Activated CD4-positive, alpha-beta memory T cell treated with anti-CD3 and anti-CD28 coated beads, Interleukin-2, amount 10 ng/mL, durations not matched to agents 7 days and 5 days (primary cell): Measurements from ENCODE around the gene CKAP2. TPM values are rescaled to one million over a fixed set of nuclear protein-coding genes. Genes with fewer than 3 reads are reported as not detected.

Experiments used
- CTCF ChIA-PET: fragments of 350-600 bp; sonication (Branson Sonifier 250); formaldehyde crosslinking; loops from one replicate; lab custom pipeline; 2021; ENCODE audit warnings: antibody characterized with exemption, inconsistent platforms; lab: Charles Lee
- POLR2A ChIA-PET: fragments of 350-600 bp; sonication (Branson Sonifier 250); formaldehyde crosslinking; loops from one replicate; lab custom pipeline; 2021; ENCODE audit warnings: antibody characterized with exemption; lab: Charles Lee
- DNase-seq: peaks from one replicate; pipeline ENCODE4 v3.0.0-alpha.2; 2020
- H3K27ac Mint-ChIP-seq: one replicate; pipeline ENCODE4 v1.8.0; 2021; ENCODE audit warnings: mild to moderate bottlenecking, mixed read lengths
- H3K27me3 Mint-ChIP-seq: one replicate; pipeline ENCODE4 v1.8.0; 2021; ENCODE audit warnings: mixed read lengths
- H3K36me3 Mint-ChIP-seq: one replicate; pipeline ENCODE4 v1.8.0; 2021; ENCODE audit warnings: low read depth, mixed read lengths
- H3K4me1 Mint-ChIP-seq: one replicate; pipeline ENCODE4 v1.8.0; 2021; ENCODE audit warnings: mixed read lengths
- H3K4me3 Mint-ChIP-seq: one replicate; pipeline ENCODE4 v1.8.0; 2021; ENCODE audit warnings: mild to moderate bottlenecking, mixed read lengths
- H3K9me3 Mint-ChIP-seq: one replicate; pipeline ENCODE4 v1.8.0; 2021; ENCODE audit warnings: mixed read lengths
- total RNA-seq, 2 experiments: library from RNA; stranded (reverse); gene quantifications; one replicate each; pipeline ENCODE4 v1.2.3, GENCODE V29; 2021

CKAP2 gene
- total RNA-seq, 2 experiments from 2014 or later = 81.8 to 83.7 TPM

- Mint-ChIP-seq H3K27me3 (no peaks in the 10 kb centered on the region), H3K4me3 (no peak overlapping the region), H3K9me3 (no peaks in the 10 kb centered on the region), H3K4me1 (no peaks in the 10 kb centered on the region), H3K27ac (no peak overlapping the region), H3K36me3 (peaks cover 49% of the 10 kb centered on the region)
- ChIA-PET POLR2A (no interaction called here), CTCF (interaction anchor here (0.8 kb wide), 1 partner anchor 22 kb away, joined by 3 read pairs; the partner anchor contains the start of gene VPS36)
- DNase-seq = no peak
Observed at GRCh38 chr13:52428295-52428694, 27.0 kb upstream of the CKAP2 start.

GRCh38 chr13:52432456-52432855 is 22.8 kb upstream of the CKAP2 start:
- Mint-ChIP-seq H3K4me1 (peaks cover 5% of the 10 kb centered on the region), H3K4me3 (no peak overlapping the region), H3K36me3 (peaks cover 56% of the 10 kb centered on the region), H3K9me3 (no peaks in the 10 kb centered on the region), H3K27ac (no peak overlapping the region), H3K27me3 (no peaks in the 10 kb centered on the region)
- ChIA-PET CTCF (no interaction called here), POLR2A (no interaction called here)
- DNase-seq = no peak

GRCh38 chr13:52446265-52446664 is 9.0 kb upstream of the CKAP2 start:
- no peaks in the 10 kb centered on the region for H3K27me3 Mint-ChIP-seq
- H3K9me3 Mint-ChIP-seq = no peaks in the 10 kb centered on the region
- peaks cover 21% of the 10 kb centered on the region for H3K36me3 Mint-ChIP-seq
- no peak for DNase-seq
- ChIA-PET POLR2A (no interaction called here), CTCF (no interaction called here)
- no peak overlapping the region for H3K27ac Mint-ChIP-seq
- no peak overlapping the region for H3K4me3 Mint-ChIP-seq
- peaks cover 25% of the 10 kb centered on the region for H3K4me1 Mint-ChIP-seq

- Mint-ChIP-seq H3K27me3 (no peaks in the 10 kb centered on the region), H3K4me3 (no peak overlapping the region), H3K27ac (no peak overlapping the region), H3K36me3 (peaks cover 17% of the 10 kb centered on the region), H3K9me3 (no peaks in the 10 kb centered on the region), H3K4me1 (peaks cover 25% of the 10 kb centered on the region)
- no peak for DNase-seq
- POLR2A ChIA-PET = interaction anchor here (1.3 to 2.1 kb wide), 3 partner anchors 14 to 206 kb away, joined by 3 to 7 read pairs (median 6); partner anchors contain the start of gene SUGT1
- CTCF ChIA-PET = interaction anchor here (0.7 kb wide), 1 partner anchor 218 kb away, joined by 3 read pairs; no protein-coding TSS in a partner anchor
Observed at GRCh38 chr13:52447354-52447753, 7.9 kb upstream of the CKAP2 start.

- no peak for DNase-seq
- peaks cover 25% of the 10 kb centered on the region for H3K4me1 Mint-ChIP-seq
- POLR2A ChIA-PET = interaction anchor here (1.3 to 2.1 kb wide), 3 partner anchors 14 to 205 kb away, joined by 3 to 7 read pairs (median 6); partner anchors contain the start of gene SUGT1
- H3K4me3 Mint-ChIP-seq = no peak overlapping the region
- H3K27ac Mint-ChIP-seq = no peak overlapping the region
- H3K27me3 Mint-ChIP-seq = no peaks in the 10 kb centered on the region
- no peaks in the 10 kb centered on the region for H3K9me3 Mint-ChIP-seq
- CTCF ChIA-PET = interaction anchor here (0.7 to 3.2 kb wide), 5 partner anchors 10 to 218 kb away, joined by 3 to 14 read pairs (median 5); no protein-coding TSS in a partner anchor
- peaks cover 12% of the 10 kb centered on the region for H3K36me3 Mint-ChIP-seq
Observed at GRCh38 chr13:52447815-52448552, 7.3 kb upstream of the CKAP2 start.

- Mint-ChIP-seq H3K9me3 (no peaks in the 10 kb centered on the region), H3K27ac (peak overlapping the region; percentile 83), H3K4me1 (peaks cover 40% of the 10 kb centered on the region), H3K36me3 (peaks cover 14% of the 10 kb centered on the region), H3K4me3 (peak overlapping the region; percentile 84), H3K27me3 (no peaks in the 10 kb centered on the region)
- DNase-seq = no peak
- ChIA-PET POLR2A (interaction anchor here (1.1 to 2.3 kb wide), 7 partner anchors 13 to 320 kb away, joined by 3 to 23 read pairs (median 7); partner anchors contain the start of genes NEK5 and SUGT1), CTCF (interaction anchor here (0.6 to 3.2 kb wide), 23 partner anchors 8 to 634 kb away, joined by 3 to 20 read pairs (median 6); partner anchors contain the start of genes NEK3, NEK5 and SUGT1)
Observed at GRCh38 chr13:52449331-52450011, 5.8 kb upstream of the CKAP2 start.

GRCh38 chr13:52450012-52450792 is 5.1 kb upstream of the CKAP2 start, which contains the start of gene VPS36:
TSS of gene VPS36 (minus strand) at chr13:52450634. CDS start at chr13:52450594, 40 bp downstream.
- Mint-ChIP-seq H3K36me3 (peaks cover 17% of the 10 kb centered on the region), H3K4me1 (peaks cover 43% of the 10 kb centered on the region), H3K4me3 (peak within 1 kb of the TSS; percentile 84), H3K27ac (peak within 1 kb of the TSS; percentile 83), H3K9me3 (no peaks in the 10 kb centered on the region), H3K27me3 (no peaks in the 10 kb centered on the region)
- ChIA-PET CTCF (interaction anchor here (0.5 to 3.2 kb wide), 45 partner anchors 9 to 1557 kb away, joined by 3 to 20 read pairs (median 5); partner anchors contain the start of genes NEK3, NEK5 and SUGT1), POLR2A (interaction anchor here (0.8 to 2.3 kb wide), 11 partner anchors 8 to 321 kb away, joined by 3 to 23 read pairs (median 5); partner anchors contain the start of genes NEK3, NEK5 and SUGT1)
- DNase-seq = peak; percentile 95

- no peaks in the 10 kb centered on the region for H3K27me3 Mint-ChIP-seq
- H3K27ac Mint-ChIP-seq = peak overlapping the region; percentile 8
- H3K4me1 Mint-ChIP-seq = peaks cover 44% of the 10 kb centered on the region
- peak overlapping the region; percentile 84 for H3K4me3 Mint-ChIP-seq
- CTCF ChIA-PET = interaction anchor here (0.5 to 3.2 kb wide), 41 partner anchors 9 to 1558 kb away, joined by 3 to 20 read pairs (median 4); partner anchors contain the start of genes NEK3 and SUGT1
- H3K36me3 Mint-ChIP-seq = peaks cover 20% of the 10 kb centered on the region
- POLR2A ChIA-PET = interaction anchor here (0.8 to 2.3 kb wide), 10 partner anchors 9 to 291 kb away, joined by 3 to 23 read pairs (median 6); partner anchors contain the start of genes NEK3 and SUGT1
- DNase-seq = no peak
- no peaks in the 10 kb centered on the region for H3K9me3 Mint-ChIP-seq
Observed at GRCh38 chr13:52450793-52451116, 4.5 kb upstream of the CKAP2 start.

- Mint-ChIP-seq H3K4me3 (peak overlapping the region; percentile 84), H3K27ac (peak overlapping the region; percentile 8), H3K27me3 (no peaks in the 10 kb centered on the region), H3K4me1 (peaks cover 47% of the 10 kb centered on the region), H3K36me3 (peaks cover 22% of the 10 kb centered on the region), H3K9me3 (no peaks in the 10 kb centered on the region)
- no peak for DNase-seq
- ChIA-PET CTCF (interaction anchor here (0.5 to 3.2 kb wide), 40 partner anchors 9 to 997 kb away, joined by 3 to 20 read pairs (median 4); partner anchors contain the start of genes NEK3 and SUGT1), POLR2A (interaction anchor here (0.8 to 2.3 kb wide), 10 partner anchors 9 to 292 kb away, joined by 3 to 23 read pairs (median 6); partner anchors contain the start of genes NEK3 and SUGT1)
Observed at GRCh38 chr13:52451135-52451804, 4.0 kb upstream of the CKAP2 start.

- CTCF ChIA-PET = interaction anchor here (0.8 kb wide), 1 partner anchor 261 kb away, joined by 3 read pairs; no protein-coding TSS in a partner anchor
- Mint-ChIP-seq H3K27ac (no peak overlapping the region), H3K4me3 (no peak overlapping the region), H3K27me3 (no peaks in the 10 kb centered on the region), H3K9me3 (no peaks in the 10 kb centered on the region), H3K36me3 (peaks cover 31% of the 10 kb centered on the region), H3K4me1 (peaks cover 56% of the 10 kb centered on the region)
- POLR2A ChIA-PET = interaction anchor here (1.0 to 1.1 kb wide), 2 partner anchors 200 to 440 kb away, joined by 3 read pairs; partner anchors contain the start of genes ALG11 and SUGT1
- no peak for DNase-seq
Observed at GRCh38 chr13:52452470-52452869, 2.8 kb upstream of the CKAP2 start.

- POLR2A ChIA-PET = no interaction called here
- peaks cover 56% of the 10 kb centered on the region for H3K4me1 Mint-ChIP-seq
- DNase-seq = peak; percentile 37
- H3K27ac Mint-ChIP-seq = peak overlapping the region; percentile 98
- H3K9me3 Mint-ChIP-seq = no peaks in the 10 kb centered on the region
- no peaks in the 10 kb centered on the region for H3K27me3 Mint-ChIP-seq
- CTCF ChIA-PET = no interaction called here
- H3K4me3 Mint-ChIP-seq = peak overlapping the region; percentile 84
- H3K36me3 Mint-ChIP-seq = peaks cover 38% of the 10 kb centered on the region
Observed at GRCh38 chr13:52454459-52454819, 839 bp upstream of the CKAP2 start.
